Stimulated activated CD4-positive, alpha-beta T cell treated with anti-CD3 and anti-CD28 coated beads, Interleukin-15, amount 100 ng/mL, for 24 hours (primary cell): Measurements from ENCODE around the gene RNF222.

Experiments used
- DNase-seq: peaks from one replicate; pipeline ENCODE4 v3.0.0-alpha.2; 2020

Gene RNF222, protein sequence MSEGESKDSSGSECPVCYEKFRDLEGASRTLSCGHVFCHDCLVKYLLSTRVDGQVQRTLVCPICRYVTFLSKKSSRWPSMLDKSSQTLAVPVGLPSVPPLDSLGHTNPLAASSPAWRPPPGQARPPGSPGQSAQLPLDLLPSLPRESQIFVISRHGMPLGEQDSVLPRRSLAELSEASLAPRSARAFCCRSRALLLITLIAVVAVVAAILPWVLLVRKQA

DNA sequence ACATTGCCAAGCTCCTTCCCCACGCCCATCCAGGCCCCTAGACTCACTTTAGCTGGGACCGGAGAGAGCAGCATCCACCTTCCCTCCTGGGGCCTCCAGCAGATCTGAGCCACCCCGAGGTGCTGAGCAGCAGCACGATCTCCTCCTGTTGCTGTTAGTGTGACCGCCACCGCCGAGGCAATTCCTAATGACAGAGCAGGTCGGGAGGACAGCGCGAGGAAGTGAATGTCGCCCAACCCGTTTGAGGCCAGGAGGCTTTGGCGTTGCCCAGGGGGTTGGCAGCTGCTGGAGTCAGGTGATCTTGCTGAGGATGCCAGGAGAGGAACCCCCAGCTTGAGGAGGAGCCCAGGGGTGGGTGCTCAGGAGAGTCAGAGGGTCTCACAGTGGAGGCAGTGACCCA, at the start of gene RNF222:
Gene RNF222, minus strand, starts transcription at position 192 of the 400 bp plus-strand sequence. CDS start 4,366 bp downstream, outside the sequence.
- DNase-seq, result no peak

- no peak for DNase-seq
Measured at GRCh38 chr17:8445536-8445935, 47.9 kb upstream of the RNF222 start.

GRCh38 chr17:8444494-8444893, 46.9 kb upstream of the RNF222 start:
- DNase-seq, result no peak

DNA sequence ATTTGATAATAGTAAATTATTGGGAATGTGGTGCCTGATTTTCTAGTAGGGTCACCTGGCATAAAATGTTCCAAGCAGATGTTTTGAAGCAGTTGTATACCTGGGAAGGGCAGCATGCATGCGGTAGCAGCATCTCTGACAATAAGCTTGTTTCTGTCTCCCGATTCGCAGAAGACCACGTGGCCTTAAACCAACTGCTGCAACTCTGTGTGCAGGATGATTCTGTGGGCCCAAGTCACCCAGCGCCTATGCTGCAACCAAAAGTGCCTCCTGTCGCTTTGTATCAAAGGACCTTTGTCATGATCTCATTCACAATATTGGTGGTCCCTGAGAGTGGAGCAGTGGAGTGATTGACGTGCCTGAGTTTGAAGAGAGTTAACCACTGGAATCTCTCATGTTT, 46.1 kb upstream of the RNF222 start:
- DNase-seq, result no peak

GRCh38 chr17:8442310-8442709, 44.7 kb upstream of the RNF222 start:
- DNase-seq, result no peak

GRCh38 chr17:8441690-8442089, 44.1 kb upstream of the RNF222 start:
- no peak for DNase-seq

GRCh38 chr17:8439681-8440080, 42.1 kb upstream of the RNF222 start:
- DNase-seq, result no peak

GRCh38 chr17:8438441-8438840, 40.8 kb upstream of the RNF222 start:
- DNase-seq, result no peak

DNA sequence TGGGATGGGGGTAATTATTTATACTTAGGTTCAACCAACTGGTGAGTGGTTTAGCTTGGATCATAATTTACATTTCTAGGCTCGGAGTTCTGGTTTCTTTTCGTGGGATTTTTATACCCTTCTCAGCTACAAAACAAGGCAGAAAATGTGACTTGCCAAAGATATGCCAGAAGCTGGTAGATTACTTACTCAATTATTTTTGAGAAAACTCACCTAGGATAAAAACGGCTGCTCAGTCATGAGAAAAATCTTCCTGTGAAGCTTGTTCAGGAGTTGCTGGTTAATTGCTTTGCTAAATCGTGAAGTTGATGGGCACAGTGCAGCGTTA, 39.2 kb upstream of the RNF222 start:
- DNase-seq, result no peak

DNA sequence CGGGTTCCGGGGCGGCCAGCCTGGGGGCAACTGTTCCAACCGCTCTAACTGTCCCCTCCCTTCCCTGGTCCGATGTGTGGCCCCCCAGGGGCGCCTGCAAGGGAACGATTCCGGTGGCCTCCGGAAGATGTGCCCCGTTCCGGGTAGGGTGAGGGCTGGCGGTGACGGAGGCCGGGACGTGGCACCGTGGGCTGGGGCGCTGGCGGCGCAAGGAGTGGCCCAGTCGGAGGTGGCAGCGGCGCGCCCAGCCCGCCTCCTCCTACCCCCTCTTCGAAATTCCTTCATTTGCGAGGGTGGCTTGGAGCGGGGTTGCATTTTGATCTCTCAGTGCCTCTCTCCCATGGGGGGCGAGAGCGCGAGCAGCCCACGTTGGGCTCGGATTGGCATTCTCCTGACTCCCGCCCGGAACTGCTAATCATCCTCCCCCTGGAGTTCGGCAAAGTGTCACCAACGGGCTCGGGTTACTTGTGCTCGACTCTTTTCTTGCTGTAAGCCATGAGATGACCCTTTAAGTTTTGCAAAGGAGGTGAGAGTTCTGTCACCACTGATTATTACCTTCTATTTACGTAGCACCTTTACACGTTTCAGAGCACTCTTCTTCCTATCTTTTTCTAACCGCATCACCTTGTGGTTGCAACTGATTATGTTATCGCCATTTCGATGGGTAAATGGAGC, 38.7 kb upstream of the RNF222 start:
- DNase-seq, result peak; percentile 77

DNA sequence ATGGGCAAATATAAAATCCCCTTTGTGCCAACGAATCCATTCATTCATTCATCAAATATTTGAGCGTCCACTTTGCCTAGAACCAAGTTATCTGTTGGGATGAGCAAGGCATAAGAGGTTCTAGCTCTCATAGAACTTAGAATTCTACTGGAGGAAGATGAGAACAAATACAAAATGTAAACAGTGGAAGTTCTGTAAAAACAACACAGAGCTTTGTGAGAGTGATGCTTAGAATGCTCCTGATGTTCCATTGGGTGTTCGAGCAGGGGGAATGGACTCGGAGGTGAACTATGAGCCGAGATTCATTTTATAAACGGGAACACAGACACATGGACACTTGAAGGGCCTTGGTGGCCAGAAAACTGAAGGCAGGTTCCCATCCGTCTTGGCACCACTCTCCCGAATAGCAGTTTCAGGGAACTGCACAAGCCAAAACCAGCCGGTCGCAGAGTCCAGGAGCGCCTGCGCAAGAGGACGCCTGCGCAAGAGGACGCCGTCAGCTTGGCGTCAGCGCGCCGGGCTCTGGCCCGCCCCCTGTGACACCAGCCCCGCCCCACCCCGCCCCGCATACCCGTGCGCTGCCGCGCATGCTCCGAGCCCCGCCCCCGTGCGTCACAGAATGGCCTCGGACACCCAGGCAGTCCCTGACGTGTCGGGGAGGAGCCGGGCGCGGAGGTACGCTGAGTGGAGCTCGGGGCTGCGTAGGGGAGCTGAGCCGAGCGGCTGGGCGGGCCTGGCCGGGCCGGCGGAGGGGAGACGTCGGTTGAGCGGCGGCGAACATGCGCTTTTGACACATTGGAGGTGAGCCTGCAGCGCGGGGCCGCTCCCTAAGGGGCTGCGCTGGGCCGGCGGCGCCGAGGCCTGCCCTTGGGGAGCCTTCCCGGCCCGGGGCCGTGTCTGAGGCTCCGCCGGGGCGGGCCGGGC, 37.9 kb upstream of the RNF222 start, which contains the start of gene NDEL1:
Gene NDEL1, plus strand, starts transcription at position 640 of the 924 bp plus-strand sequence. CDS start 8,388 bp downstream, outside the sequence.
- DNase-seq, result peak; percentile 100

GRCh38 chr17:8430966-8431365, 33.3 kb upstream of the RNF222 start:
- no peak for DNase-seq

DNA sequence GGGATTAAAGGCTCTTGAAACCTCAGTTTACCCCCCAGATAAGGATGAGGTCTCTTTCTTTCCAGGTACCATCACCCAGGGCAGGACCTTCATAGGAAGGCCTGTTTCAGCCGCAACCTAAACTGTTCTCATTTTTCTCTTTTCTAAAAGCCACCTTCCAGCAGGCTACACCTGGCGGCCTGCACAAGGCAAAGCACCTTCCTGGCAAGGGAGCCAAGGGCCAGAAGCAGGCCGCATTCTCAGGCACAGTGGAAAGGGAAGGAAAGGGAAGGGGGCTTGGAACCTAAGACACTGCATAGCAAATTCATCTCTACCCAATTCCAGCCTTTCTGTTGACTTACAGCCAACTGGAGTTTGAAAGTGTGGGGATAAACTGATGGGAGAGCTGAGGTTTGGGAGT, 29.2 kb upstream of the RNF222 start:
- no peak for DNase-seq

- DNase-seq, result no peak
Measured at GRCh38 chr17:8426094-8426720, 28.6 kb upstream of the RNF222 start.

GRCh38 chr17:8421571-8421970, 23.9 kb upstream of the RNF222 start:
- no peak for DNase-seq

DNA sequence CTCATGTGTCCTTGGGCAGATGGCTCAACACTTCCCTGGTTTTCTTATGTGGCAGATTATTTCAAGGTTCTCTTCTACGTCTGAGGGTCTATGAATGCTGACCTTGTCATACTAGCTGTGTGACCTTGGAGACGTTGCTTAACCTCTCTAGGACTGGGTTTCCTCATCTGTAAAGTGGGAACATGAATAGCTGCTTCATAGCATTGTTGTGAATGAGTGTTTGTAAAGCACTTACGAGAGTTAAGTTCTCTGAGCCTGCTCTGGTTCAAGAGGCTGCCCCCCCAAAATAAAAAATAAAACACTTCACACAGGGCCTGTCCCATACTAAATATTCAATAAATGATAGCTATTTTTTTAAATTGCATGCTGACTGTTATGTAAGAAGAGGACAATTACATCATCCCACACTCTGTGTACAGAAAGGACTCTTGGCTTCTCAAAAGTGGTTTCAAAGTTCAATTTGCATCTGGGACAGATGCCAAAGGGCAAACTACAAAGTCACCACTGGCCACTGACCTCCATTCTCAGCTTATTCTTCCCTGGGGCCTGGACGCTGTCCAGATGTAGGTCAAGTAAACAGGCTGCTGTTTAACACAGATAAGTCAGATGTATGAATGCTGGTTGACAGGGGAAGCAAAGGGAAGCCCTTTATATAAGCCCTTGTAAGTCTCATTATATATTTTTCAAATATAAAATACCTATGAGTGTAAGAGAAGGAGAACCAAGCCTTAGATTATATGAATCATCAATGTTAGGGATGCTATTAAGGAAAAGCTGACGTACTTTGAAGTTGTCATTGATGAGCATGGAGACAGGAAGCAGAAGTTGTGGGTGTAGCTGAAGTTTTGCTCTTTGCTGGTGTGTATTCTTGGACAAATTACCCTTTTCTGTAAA, 22.7 kb upstream of the RNF222 start:
- DNase-seq, result no peak

DNA sequence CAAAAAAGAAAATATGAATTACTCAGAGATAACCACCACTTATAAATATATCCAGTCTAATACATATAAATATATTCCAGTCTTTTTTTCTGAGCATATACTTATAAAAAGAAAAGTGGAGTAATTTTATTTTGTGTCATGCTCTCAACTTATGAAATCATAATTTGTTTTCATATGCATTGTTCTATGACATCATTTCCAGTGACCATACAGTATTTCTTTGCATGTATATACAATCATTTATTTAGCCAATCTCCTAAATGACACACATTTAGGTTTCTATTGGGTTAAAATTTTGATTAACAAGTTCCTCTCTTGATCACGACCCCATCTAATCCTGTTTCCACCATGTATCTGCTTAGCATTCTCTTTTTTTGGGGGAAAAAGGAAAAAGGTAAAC, 21.7 kb upstream of the RNF222 start:
- no peak for DNase-seq

DNA sequence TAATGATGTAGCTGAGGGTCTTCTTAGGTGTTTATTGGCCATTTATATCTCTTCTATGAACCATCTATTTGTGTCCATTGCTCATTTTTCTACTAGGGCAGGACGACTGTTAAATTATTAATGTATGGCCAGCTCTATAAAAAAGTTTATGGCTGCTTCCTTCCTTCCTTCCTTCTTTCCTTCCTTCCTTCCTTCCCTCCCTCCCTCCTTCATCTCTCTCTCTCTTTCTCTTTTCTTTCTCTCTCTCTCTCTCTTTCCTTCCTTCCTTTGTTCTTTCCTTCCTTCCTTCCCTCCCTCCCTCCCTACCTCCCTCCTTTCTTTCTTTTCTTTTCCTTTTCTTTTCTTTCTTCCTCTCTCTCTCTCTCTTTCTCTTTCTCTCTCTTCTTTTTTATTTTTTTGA, 20.8 kb upstream of the RNF222 start:
- no peak for DNase-seq

GRCh38 chr17:8417806-8418205, 20.2 kb upstream of the RNF222 start:
- no peak for DNase-seq

DNA sequence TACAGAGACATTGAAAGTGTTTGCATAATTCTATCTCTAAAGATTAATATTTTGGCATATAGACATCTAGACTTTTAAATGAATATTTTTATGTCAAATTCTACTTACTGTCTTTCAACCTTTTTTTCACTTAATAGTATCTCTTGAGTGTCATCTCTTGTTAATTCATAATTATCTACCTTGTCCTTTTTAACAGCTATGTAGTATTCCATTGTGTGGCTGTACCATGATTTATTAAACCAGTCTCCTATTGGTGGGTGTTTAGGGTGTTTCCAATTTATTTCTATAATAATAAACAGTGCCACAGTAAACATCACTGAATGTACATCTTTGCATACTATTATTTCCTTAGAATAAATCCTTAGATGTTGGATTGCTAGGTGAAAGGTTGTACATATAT, 16.3 kb upstream of the RNF222 start:
- no peak for DNase-seq

- DNase-seq, result no peak
Measured at GRCh38 chr17:8413328-8413727, 15.7 kb upstream of the RNF222 start.

GRCh38 chr17:8412089-8412488, 14.5 kb upstream of the RNF222 start:
- no peak for DNase-seq
